CD4-positive, alpha-beta T cell (primary cell): ENCODE data around the gene ECEL1. TPM values are rescaled to one million over a fixed set of nuclear protein-coding genes. Genes with fewer than 3 reads are reported as not detected.
"Not testable (repeated sequence)": the region's sequence is repeated elsewhere in the genome, so short reads cannot be mapped to it uniquely, and the experiment has no call there.

Experiments used
- ATAC-seq: fragments of 200-7000 bp; cut with Tn5 transposase; one replicate; pipeline ENCODE4 v1.10.0; 2022; ENCODE audit warnings: mild to moderate bottlenecking; ENCODE audit not compliant: poor library complexity
- CTCF ChIA-PET: fragments of 350-600 bp; sonication (Branson Sonifier 250); formaldehyde crosslinking; loops from one replicate; lab custom pipeline; 2021; ENCODE audit warnings: antibody characterized with exemption, inconsistent platforms; lab: Charles Lee
- POLR2A ChIA-PET: fragments of 350-600 bp; sonication (Branson Sonifier 250); formaldehyde crosslinking; loops from one replicate; lab custom pipeline; 2021; ENCODE audit warnings: antibody characterized with exemption, inconsistent platforms; lab: Charles Lee
- DNase-seq, 14 experiments: peaks; one replicate each; pipeline ENCODE4 v3.0.0-alpha.2; 2013 to 2020; ENCODE audit warnings: mixed read lengths in 2 of 14
- H3K27ac ChIP-seq, 2 donors: one replicate each; pipeline versions ENCODE4 v1.5.1 to v1.7.0; 2013; ENCODE audit warnings: low read length in 2 of 2, low read depth in 1 of 2, mild to moderate bottlenecking in 1 of 2
- H3K27me3 ChIP-seq, 2 experiments: 1 replicate in 1 of 2; 2 replicates in 1 of 2; pipeline versions ENCODE4 v1.6.1 to v1.7.0; 2013; ENCODE audit warnings: low read length in 2 of 2, control low read depth in 1 of 2, mild to moderate bottlenecking in 1 of 2, moderate library complexity in 1 of 2; ENCODE audit not compliant: insufficient read depth in 2 of 2, control insufficient read depth in 1 of 2
- H3K36me3 ChIP-seq: one replicate; pipeline ENCODE4 v1.6.1; 2013; ENCODE audit warnings: low read length, control low read depth; ENCODE audit not compliant: insufficient read depth
- H3K4me1 ChIP-seq: one replicate; pipeline ENCODE4 v1.6.1; 2013; ENCODE audit warnings: low read length, control low read depth; ENCODE audit not compliant: insufficient read depth
- H3K4me3 ChIP-seq: one replicate; pipeline ENCODE4 v1.5.1; 2013; ENCODE audit warnings: mild to moderate bottlenecking, low read length, moderate library complexity
- H3K9me3 ChIP-seq, 2 experiments: 1 replicate in 1 of 2; 2 replicates in 1 of 2; pipeline versions ENCODE4 v1.6.1 to v1.7.0; 2013; ENCODE audit warnings: low read length in 2 of 2, mild to moderate bottlenecking in 2 of 2, control low read depth in 1 of 2, moderate library complexity in 1 of 2; ENCODE audit not compliant: control insufficient read depth in 1 of 2, insufficient read depth in 1 of 2
- H3K27ac Mint-ChIP-seq: one replicate; pipeline ENCODE4 v1.8.0; 2020; ENCODE audit warnings: mixed read lengths
- H3K27me3 Mint-ChIP-seq: one replicate; pipeline ENCODE4 v1.8.0; 2021; ENCODE audit warnings: mixed read lengths
- H3K36me3 Mint-ChIP-seq: one replicate; pipeline ENCODE4 v1.8.0; 2021; ENCODE audit warnings: low read depth, mixed read lengths
- H3K4me1 Mint-ChIP-seq: one replicate; pipeline ENCODE4 v1.8.0; 2021; ENCODE audit warnings: low read depth, mixed read lengths
- H3K4me3 Mint-ChIP-seq: one replicate; pipeline ENCODE4 v1.8.0; 2020; ENCODE audit warnings: mild to moderate bottlenecking, mixed read lengths
- H3K9me3 Mint-ChIP-seq: one replicate; pipeline ENCODE4 v1.8.0; 2020; ENCODE audit warnings: mixed read lengths
- intact Hi-C, 2 experiments: fragments of 100-400 bp; cut with DNase I in 1 of 2; cut with micrococcal nuclease in 1 of 2; formaldehyde crosslinking; loops; one replicate each; pipeline versions ENCODE4 v1.15.1 to v1.9.0; 2023 to 2025; cut with DNase I, micrococcal nuclease
- total RNA-seq, 174 experiments: library from RNA in 2 of 174; stranded (reverse) in 2 of 174; gene quantifications; one replicate each; pipeline ENCODE4 v1.2.3 and lab custom pipeline; 2021 to 2026
- TF ChIP-seq, protein P1 (sequence below): fragments of 200-600 bp; IDR thresholded peaks from one replicate; pipeline ENCODE4 v1.8.0; 2022; ENCODE audit warnings: antibody characterized with exemption, mild to moderate bottlenecking

ECEL1 gene
- total RNA-seq, 2 experiments from 2014 or later, result not detected

DNA sequence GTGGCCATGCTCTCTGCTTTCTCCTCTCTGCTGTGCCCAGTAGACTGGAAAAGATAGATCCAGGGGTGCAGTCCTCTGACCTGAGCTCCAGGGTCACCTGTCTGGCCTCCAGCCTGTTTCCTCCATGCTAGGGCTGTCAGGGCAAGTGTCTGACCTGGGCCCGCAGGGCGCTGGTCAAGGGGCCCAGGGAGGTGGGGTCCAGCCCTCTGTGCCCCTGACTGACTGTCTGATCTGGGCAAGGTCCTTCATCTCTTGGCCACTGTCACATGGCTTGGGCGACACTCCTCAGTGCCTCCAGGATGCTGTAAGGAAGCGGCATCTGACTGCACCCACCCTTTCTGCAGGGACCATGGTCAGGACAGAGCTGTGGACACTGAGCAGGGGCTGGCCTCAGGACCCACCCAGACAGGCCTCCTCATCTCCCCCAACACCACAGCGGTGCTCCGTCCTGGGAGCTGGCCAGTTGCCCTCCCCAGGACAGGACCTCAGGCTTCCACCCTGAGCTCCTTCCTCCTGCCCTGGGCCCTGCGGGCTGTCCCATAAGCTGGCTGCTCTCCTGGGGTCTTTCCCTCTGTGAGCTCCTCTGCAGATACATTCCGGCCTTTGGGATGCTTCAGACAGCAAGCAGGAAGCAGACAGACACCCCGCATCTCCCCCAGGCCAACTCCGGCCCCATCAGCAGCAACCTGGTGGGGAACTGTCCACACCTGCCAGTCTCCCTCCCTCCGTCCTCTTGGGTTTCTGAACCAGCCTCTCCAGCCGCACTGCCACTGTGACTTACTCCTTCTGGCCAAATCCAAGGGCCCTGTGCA is 52.9 kb downstream of the ECEL1 start:
- no peak overlapping the region for H3K4me3 ChIP-seq
- H3K36me3 ChIP-seq, result no peaks in the 10 kb centered on the region
- ChIA-PET POLR2A (no interaction called here), CTCF (no interaction called here)
- no peak for DNase-seq
- Mint-ChIP-seq H3K4me3 (no peak overlapping the region), H3K27ac (no peak overlapping the region), H3K27me3 (no peaks in the 10 kb centered on the region), H3K4me1 (no peaks in the 10 kb centered on the region), H3K9me3 (no peaks in the 10 kb centered on the region), H3K36me3 (no peaks in the 10 kb centered on the region)
- TF ChIP-seq, protein P1, sequence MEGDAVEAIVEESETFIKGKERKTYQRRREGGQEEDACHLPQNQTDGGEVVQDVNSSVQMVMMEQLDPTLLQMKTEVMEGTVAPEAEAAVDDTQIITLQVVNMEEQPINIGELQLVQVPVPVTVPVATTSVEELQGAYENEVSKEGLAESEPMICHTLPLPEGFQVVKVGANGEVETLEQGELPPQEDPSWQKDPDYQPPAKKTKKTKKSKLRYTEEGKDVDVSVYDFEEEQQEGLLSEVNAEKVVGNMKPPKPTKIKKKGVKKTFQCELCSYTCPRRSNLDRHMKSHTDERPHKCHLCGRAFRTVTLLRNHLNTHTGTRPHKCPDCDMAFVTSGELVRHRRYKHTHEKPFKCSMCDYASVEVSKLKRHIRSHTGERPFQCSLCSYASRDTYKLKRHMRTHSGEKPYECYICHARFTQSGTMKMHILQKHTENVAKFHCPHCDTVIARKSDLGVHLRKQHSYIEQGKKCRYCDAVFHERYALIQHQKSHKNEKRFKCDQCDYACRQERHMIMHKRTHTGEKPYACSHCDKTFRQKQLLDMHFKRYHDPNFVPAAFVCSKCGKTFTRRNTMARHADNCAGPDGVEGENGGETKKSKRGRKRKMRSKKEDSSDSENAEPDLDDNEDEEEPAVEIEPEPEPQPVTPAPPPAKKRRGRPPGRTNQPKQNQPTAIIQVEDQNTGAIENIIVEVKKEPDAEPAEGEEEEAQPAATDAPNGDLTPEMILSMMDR, result no peak
- no peak for ATAC-seq
- H3K4me1 ChIP-seq, result peaks cover 1% of the 10 kb centered on the region
- H3K27me3 ChIP-seq, result peaks cover 0 to 2% of the 10 kb centered on the region in 2 experiments
- no peak overlapping the region for H3K27ac ChIP-seq
- H3K9me3 ChIP-seq, result peaks cover 0 to 6% of the 10 kb centered on the region in 2 experiments
- intact Hi-C loops, result loop anchor here in 1 of 2 experiments (5.0 kb wide), 2 partner anchors 88 to 582 kb away; partner anchors contain the start of gene PRSS56

DNA sequence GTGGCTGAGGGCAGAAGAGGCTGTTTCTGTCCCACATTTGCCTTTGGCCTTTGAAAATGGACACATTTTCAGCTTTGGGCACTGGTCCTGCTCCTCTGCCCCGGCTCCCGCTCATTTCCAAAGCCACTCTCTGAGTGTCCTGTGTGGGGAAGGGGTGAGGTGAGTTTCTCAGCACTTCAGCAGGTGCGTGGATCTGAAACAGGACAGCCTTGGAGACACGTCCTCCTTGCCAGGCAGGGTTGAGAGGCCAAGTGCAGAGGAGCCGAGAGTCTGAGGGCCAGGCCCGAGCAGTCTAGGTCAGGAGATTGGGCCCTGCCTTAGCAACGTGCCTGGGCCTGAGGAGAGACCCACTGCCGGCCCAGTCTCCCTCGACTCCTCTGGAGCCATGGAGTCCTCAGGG is 53.5 kb downstream of the ECEL1 start:
- H3K27ac Mint-ChIP-seq, result no peak overlapping the region
- ChIA-PET POLR2A (no interaction called here), CTCF (interaction anchor here (1.1 kb wide), 1 partner anchor 9 kb away, joined by 3 read pairs; no protein-coding TSS in a partner anchor)
- DNase-seq, result no peak
- H3K4me1 Mint-ChIP-seq, result no peaks in the 10 kb centered on the region
- no peaks in the 10 kb centered on the region for H3K27me3 Mint-ChIP-seq
- ATAC-seq, result no peak
- H3K4me3 Mint-ChIP-seq, result no peak overlapping the region
- Histone ChIP-seq H3K36me3 (no peaks in the 10 kb centered on the region), H3K27me3 (peaks cover 0 to 2% of the 10 kb centered on the region in 2 experiments), H3K9me3 (peaks cover 0 to 6% of the 10 kb centered on the region in 2 experiments), H3K4me1 (no peaks in the 10 kb centered on the region), H3K4me3 (no peak overlapping the region), H3K27ac (no peak overlapping the region)
- intact Hi-C loops, result no loop called here
- no peaks in the 10 kb centered on the region for H3K9me3 Mint-ChIP-seq
- H3K36me3 Mint-ChIP-seq, result no peaks in the 10 kb centered on the region
- TF ChIP-seq, protein P1, result no peak

DNA sequence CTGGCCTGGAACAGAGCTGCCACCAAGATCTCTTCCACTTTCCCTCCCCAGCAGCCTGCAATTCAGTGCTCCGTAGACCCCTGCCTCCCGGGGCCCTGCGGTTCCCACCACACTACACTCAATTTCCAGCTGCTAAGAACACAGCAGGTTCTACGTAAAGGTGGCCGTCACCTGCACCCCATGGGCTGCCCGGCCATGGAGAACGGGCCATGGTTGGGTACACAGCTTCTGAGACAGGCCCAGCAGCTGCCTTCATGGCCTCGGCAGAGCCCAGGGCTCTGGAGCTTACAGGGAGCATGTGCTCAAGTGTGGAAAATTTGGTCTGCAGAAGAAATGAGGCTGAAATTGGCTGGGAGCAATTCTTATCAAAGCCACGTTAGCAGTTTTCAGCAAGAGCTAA is 54.0 kb downstream of the ECEL1 start:
- H3K4me3 ChIP-seq, H3K27ac Mint-ChIP-seq, H3K27me3 Mint-ChIP-seq, H3K4me1 ChIP-seq, DNase-seq, H3K27ac ChIP-seq, ATAC-seq, H3K27me3 ChIP-seq, H3K36me3 ChIP-seq, POLR2A ChIA-PET, H3K36me3 Mint-ChIP-seq, intact Hi-C loops, H3K4me1 Mint-ChIP-seq, H3K4me3 Mint-ChIP-seq, H3K9me3 ChIP-seq, H3K9me3 Mint-ChIP-seq: not testable (repeated sequence)
- CTCF ChIA-PET, result interaction anchor here (1.1 kb wide), 1 partner anchor 9 kb away, joined by 3 read pairs; no protein-coding TSS in a partner anchor
